Umbilical cord (tissue), 2 donors: Measurements from ENCODE around the gene RAB6B. TPM values are rescaled to one million over a fixed set of nuclear protein-coding genes. Genes with fewer than 3 reads are reported as not detected.

Experiments used
- DNase-seq: peaks from one replicate; pipeline ENCODE4 v3.0.0-alpha.2; 2015; ENCODE audit warnings: low spot score
- total RNA-seq: library from RNA; depleted of rRNA; stranded (reverse); fragments of >200 nt; gene quantifications from one replicate; pipeline ENCODE4 v1.2.3, GENCODE V29; 2014; ENCODE audit warnings: low replicate concordance; ENCODE audit not compliant: insufficient read depth

The RAB6B gene
- total RNA-seq, 1 donor from 2014 or later: 2.6 TPM

DNA sequence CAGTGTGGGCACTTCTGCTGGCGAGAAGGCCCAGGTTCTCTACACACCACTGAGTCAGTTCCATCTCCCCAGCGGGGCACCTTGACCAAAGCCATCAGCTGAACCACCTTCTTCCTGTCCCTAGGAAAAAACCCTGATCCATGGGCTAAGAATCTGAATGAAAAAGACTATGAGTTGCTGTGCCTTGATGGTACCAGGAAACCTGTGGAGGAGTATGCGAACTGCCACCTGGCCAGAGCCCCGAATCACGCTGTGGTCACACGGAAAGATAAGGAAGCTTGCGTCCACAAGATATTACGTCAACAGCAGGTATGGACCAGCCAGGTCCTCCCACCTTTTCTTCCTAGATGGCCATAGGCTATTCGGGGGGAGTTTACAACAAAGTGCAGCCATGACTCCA, 120.4 kb downstream of the RAB6B start:
- DNase-seq: no peak

Other genes starting within 250 kb of the RAB6B start
- 37.8 TPM for gene TOPBP1, start 233.9 kb downstream of the RAB6B start, total RNA-seq
- 7.9 TPM for gene TF, start 149.5 kb downstream of the RAB6B start, total RNA-seq
- gene SRPRB, start 90.1 kb downstream of the RAB6B start, total RNA-seq: 57.5 TPM
- 4.3 TPM for gene SLCO2A1, start 134.0 kb upstream of the RAB6B start, total RNA-seq